WTC11 (cell line): Measurements from ENCODE around the gene NHLRC2. TPM values are rescaled to one million over a fixed set of nuclear protein-coding genes. Genes with fewer than 3 reads are reported as not detected.

Source experiments
- ATAC-seq: fragments of 200-7000 bp; cut with Tn5 transposase; 2 replicates; pipeline ENCODE4 v1.10.0; 2021; ENCODE audit warnings: mild to moderate bottlenecking, moderate library complexity
- CTCF ChIA-PET: fragments of 300-600 bp; sonication (Branson Sonifier 250); formaldehyde crosslinking; loops from one replicate; lab custom pipeline; 2021; ENCODE audit warnings: antibody characterized with exemption; lab: Charles Lee
- POLR2A ChIA-PET: fragments of 350-600 bp; sonication (Branson Sonifier 250); formaldehyde crosslinking; loops from one replicate; lab custom pipeline; 2021; ENCODE audit warnings: antibody characterized with exemption; lab: Charles Lee
- DNase-seq: peaks from one replicate; pipeline ENCODE4 v3.0.0; 2021; ENCODE audit warnings: low spot score
- H3K27ac Mint-ChIP-seq: 2 replicates; pipeline ENCODE4 v1.8.0; 2021; ENCODE audit warnings: mixed read lengths
- H3K27me3 Mint-ChIP-seq: 2 replicates; pipeline ENCODE4 v1.8.0; 2021; ENCODE audit warnings: low read depth, mild to moderate bottlenecking, moderate library complexity, mixed read lengths
- H3K36me3 Mint-ChIP-seq: 2 replicates; pipeline ENCODE4 v1.8.0; 2021; ENCODE audit warnings: mixed read lengths
- H3K4me1 Mint-ChIP-seq: 2 replicates; pipeline ENCODE4 v1.8.0; 2022; ENCODE audit warnings: mixed read lengths
- H3K4me3 Mint-ChIP-seq: 2 replicates; pipeline ENCODE4 v1.8.0; 2021; ENCODE audit warnings: mild to moderate bottlenecking, moderate library complexity, mixed read lengths
- H3K9me3 Mint-ChIP-seq: 2 replicates; pipeline ENCODE4 v1.8.0; 2021; ENCODE audit warnings: mixed read lengths
- ARID4B ChIP-seq: sonication (generic); formaldehyde crosslinking; IDR thresholded peaks from 2 replicates; pipeline ENCODE4 v1.8.0; 2023; ENCODE audit warnings: missing genetic modification reagents, mild to moderate bottlenecking, borderline replicate concordance
- ATF1 ChIP-seq: sonication (generic); formaldehyde crosslinking; IDR thresholded peaks from 2 replicates; pipeline ENCODE4 v1.8.1; 2023; ENCODE audit warnings: mild to moderate bottlenecking, moderate library complexity, missing genetic modification reagents
- IRF1 ChIP-seq: sonication (generic); formaldehyde crosslinking; IDR thresholded peaks from 2 replicates; pipeline ENCODE4 v1.8.0; 2023; ENCODE audit warnings: missing genetic modification reagents
- KAT7 ChIP-seq: sonication (generic); formaldehyde crosslinking; IDR thresholded peaks from 2 replicates; pipeline ENCODE4 v1.8.1; 2023; ENCODE audit warnings: missing genetic modification reagents, mild to moderate bottlenecking, borderline replicate concordance
- OVOL2 ChIP-seq: fragments of 250-450 bp; sonication (Bioruptor Pico); IDR thresholded peaks from 2 replicates; pipeline ENCODE4 v1.9.0; 2021; ENCODE audit warnings: mild to moderate bottlenecking, borderline replicate concordance
- TCF7 ChIP-seq: sonication (generic); formaldehyde crosslinking; IDR thresholded peaks from 2 replicates; pipeline ENCODE4 v1.8.0; 2022; ENCODE audit warnings: mild to moderate bottlenecking, low read depth, missing genetic modification reagents, moderate library complexity
- TEAD4 ChIP-seq: sonication (generic); formaldehyde crosslinking; IDR thresholded peaks from 2 replicates; pipeline ENCODE4 v1.8.0; 2022; ENCODE audit warnings: mild to moderate bottlenecking, missing genetic modification reagents
- USF1 ChIP-seq: sonication (generic); formaldehyde crosslinking; IDR thresholded peaks from 2 replicates; pipeline ENCODE4 v1.8.0; 2022; ENCODE audit warnings: mild to moderate bottlenecking, missing genetic modification reagents
- ZBTB43 ChIP-seq: sonication (generic); formaldehyde crosslinking; IDR thresholded peaks from 2 replicates; pipeline ENCODE4 v1.8.1; 2023; ENCODE audit warnings: mild to moderate bottlenecking, missing genetic modification reagents
- ZNF138 ChIP-seq: sonication (generic); formaldehyde crosslinking; conservative IDR thresholded peaks from 2 replicates; pipeline ENCODE4 v1.8.1; 2022; ENCODE audit warnings: mild to moderate bottlenecking, moderate library complexity, missing genetic modification reagents
- ZNF219 ChIP-seq: sonication (generic); formaldehyde crosslinking; IDR thresholded peaks from 2 replicates; pipeline ENCODE4 v1.8.0; 2023; ENCODE audit warnings: missing genetic modification reagents, mild to moderate bottlenecking, borderline replicate concordance
- ZNF416 ChIP-seq: fragments of 250-450 bp; sonication (Bioruptor Pico); IDR thresholded peaks from 2 replicates; pipeline ENCODE4 v1.9.0; 2021; ENCODE audit warnings: mild to moderate bottlenecking, inconsistent platforms
- ZSCAN18 ChIP-seq: fragments of 250-450 bp; sonication (Bioruptor Pico); IDR thresholded peaks from 2 replicates; pipeline ENCODE4 v2.1.2; 2022; ENCODE audit warnings: mild to moderate bottlenecking, moderate library complexity
- total RNA-seq: library from RNA; stranded (reverse); gene quantifications from 3 replicates; pipeline ENCODE4 v1.2.3, GENCODE V29; 2021
- TF ChIP-seq, protein P1 (sequence below): fragments of 250-450 bp; sonication (Bioruptor Pico); IDR thresholded peaks from 2 replicates; pipeline ENCODE4 v1.9.0; 2021; ENCODE audit warnings: mild to moderate bottlenecking, borderline replicate concordance
- TF ChIP-seq, protein P2 (sequence below): sonication (generic); formaldehyde crosslinking; IDR thresholded peaks from 2 replicates; pipeline ENCODE4 v1.8.0; 2023; ENCODE audit warnings: mild to moderate bottlenecking, missing genetic modification reagents
- TF ChIP-seq, protein P3 (sequence below): sonication (generic); formaldehyde crosslinking; IDR thresholded peaks from 2 replicates; pipeline ENCODE4 v1.8.1; 2022; ENCODE audit warnings: mild to moderate bottlenecking, moderate library complexity, missing genetic modification reagents

NHLRC2 gene
- total RNA-seq, 1 experiment from 2014 or later, result 37.9 TPM

DNA sequence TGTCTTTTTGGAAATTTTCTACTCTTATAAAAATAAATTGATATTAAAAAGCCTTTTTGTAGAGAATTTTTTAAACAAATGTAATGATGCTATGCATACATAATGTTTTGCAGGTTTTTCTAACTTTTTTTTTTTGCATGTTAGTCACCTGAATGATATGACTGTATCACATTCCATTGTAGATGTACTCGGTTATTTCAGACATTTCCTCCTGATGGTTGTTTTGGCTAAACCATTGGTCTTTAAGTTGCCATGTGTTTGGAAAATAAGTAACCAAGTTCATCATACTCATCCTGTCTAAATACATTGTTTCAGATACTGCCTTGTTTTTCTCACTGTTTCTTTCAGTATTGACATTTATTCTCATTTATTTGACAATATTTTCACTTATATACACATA lies 25.8 kb downstream of the NHLRC2 start (continued):
- TF ChIP-seq ZSCAN18 (CRISPR knock-in tag), result no peak
- TF ChIP-seq, protein P1, sequence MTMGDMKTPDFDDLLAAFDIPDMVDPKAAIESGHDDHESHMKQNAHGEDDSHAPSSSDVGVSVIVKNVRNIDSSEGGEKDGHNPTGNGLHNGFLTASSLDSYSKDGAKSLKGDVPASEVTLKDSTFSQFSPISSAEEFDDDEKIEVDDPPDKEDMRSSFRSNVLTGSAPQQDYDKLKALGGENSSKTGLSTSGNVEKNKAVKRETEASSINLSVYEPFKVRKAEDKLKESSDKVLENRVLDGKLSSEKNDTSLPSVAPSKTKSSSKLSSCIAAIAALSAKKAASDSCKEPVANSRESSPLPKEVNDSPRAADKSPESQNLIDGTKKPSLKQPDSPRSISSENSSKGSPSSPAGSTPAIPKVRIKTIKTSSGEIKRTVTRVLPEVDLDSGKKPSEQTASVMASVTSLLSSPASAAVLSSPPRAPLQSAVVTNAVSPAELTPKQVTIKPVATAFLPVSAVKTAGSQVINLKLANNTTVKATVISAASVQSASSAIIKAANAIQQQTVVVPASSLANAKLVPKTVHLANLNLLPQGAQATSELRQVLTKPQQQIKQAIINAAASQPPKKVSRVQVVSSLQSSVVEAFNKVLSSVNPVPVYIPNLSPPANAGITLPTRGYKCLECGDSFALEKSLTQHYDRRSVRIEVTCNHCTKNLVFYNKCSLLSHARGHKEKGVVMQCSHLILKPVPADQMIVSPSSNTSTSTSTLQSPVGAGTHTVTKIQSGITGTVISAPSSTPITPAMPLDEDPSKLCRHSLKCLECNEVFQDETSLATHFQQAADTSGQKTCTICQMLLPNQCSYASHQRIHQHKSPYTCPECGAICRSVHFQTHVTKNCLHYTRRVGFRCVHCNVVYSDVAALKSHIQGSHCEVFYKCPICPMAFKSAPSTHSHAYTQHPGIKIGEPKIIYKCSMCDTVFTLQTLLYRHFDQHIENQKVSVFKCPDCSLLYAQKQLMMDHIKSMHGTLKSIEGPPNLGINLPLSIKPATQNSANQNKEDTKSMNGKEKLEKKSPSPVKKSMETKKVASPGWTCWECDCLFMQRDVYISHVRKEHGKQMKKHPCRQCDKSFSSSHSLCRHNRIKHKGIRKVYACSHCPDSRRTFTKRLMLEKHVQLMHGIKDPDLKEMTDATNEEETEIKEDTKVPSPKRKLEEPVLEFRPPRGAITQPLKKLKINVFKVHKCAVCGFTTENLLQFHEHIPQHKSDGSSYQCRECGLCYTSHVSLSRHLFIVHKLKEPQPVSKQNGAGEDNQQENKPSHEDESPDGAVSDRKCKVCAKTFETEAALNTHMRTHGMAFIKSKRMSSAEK (CRISPR knock-in tag), result no peak
- TF ChIP-seq TEAD4 (CRISPR knock-in tag), result no peak
- TF ChIP-seq, all 79 proteins: peak for 0

- ATAC-seq, result no peak
- CTCF ChIA-PET, result no interaction called here
- H3K36me3 Mint-ChIP-seq, result peaks cover 34% of the 10 kb centered on the region
- TF ChIP-seq TCF7 (CRISPR knock-in tag) (no peak), ZNF219 (CRISPR knock-in tag) (no peak), ARID4B (CRISPR knock-in tag) (no peak), OVOL2 (no peak), ATF1 (CRISPR knock-in tag) (no peak), IRF1 (CRISPR knock-in tag) (no peak), ZBTB43 (no peak), ZNF416 (CRISPR knock-in tag) (no peak), KAT7 (CRISPR knock-in tag) (no peak), USF1 (CRISPR knock-in tag) (no peak), ZNF138 (CRISPR knock-in tag) (no peak)
- TF ChIP-seq, protein P2, sequence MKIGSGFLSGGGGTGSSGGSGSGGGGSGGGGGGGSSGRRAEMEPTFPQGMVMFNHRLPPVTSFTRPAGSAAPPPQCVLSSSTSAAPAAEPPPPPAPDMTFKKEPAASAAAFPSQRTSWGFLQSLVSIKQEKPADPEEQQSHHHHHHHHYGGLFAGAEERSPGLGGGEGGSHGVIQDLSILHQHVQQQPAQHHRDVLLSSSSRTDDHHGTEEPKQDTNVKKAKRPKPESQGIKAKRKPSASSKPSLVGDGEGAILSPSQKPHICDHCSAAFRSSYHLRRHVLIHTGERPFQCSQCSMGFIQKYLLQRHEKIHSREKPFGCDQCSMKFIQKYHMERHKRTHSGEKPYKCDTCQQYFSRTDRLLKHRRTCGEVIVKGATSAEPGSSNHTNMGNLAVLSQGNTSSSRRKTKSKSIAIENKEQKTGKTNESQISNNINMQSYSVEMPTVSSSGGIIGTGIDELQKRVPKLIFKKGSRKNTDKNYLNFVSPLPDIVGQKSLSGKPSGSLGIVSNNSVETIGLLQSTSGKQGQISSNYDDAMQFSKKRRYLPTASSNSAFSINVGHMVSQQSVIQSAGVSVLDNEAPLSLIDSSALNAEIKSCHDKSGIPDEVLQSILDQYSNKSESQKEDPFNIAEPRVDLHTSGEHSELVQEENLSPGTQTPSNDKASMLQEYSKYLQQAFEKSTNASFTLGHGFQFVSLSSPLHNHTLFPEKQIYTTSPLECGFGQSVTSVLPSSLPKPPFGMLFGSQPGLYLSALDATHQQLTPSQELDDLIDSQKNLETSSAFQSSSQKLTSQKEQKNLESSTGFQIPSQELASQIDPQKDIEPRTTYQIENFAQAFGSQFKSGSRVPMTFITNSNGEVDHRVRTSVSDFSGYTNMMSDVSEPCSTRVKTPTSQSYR (CRISPR knock-in tag), result no peak
- TF ChIP-seq, protein P3, sequence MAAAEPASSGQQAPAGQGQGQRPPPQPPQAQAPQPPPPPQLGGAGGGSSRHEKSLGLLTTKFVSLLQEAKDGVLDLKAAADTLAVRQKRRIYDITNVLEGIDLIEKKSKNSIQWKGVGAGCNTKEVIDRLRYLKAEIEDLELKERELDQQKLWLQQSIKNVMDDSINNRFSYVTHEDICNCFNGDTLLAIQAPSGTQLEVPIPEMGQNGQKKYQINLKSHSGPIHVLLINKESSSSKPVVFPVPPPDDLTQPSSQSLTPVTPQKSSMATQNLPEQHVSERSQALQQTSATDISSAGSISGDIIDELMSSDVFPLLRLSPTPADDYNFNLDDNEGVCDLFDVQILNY (CRISPR knock-in tag), result no peak
These were observed 27.8 kb downstream of the NHLRC2 start for GRCh38 chr10:113882240-113882639.

More at GRCh38 chr10:113882240-113882639, 27.8 kb downstream of the NHLRC2 start:
- no peaks in the 10 kb centered on the region for H3K27me3 Mint-ChIP-seq
- no peak for DNase-seq
- H3K9me3 Mint-ChIP-seq, result no peaks in the 10 kb centered on the region
- no peak overlapping the region for H3K4me3 Mint-ChIP-seq
- POLR2A ChIA-PET, result no interaction called here
- H3K4me1 Mint-ChIP-seq, result no peaks in the 10 kb centered on the region
- no peak overlapping the region for H3K27ac Mint-ChIP-seq
